CD4-positive, alpha-beta T cell treated with Interleukin-17A for 4 hours (primary cell): Measurements from ENCODE around the gene NES.

Experiments
- DNase-seq: peaks from one replicate; pipeline ENCODE4 v3.0.0-alpha.2; 2020; ENCODE audit warnings: mixed read lengths

The NES gene

GRCh38 chr1:156662005-156662799 is 15.0 kb downstream of the NES start:
- no peak for DNase-seq

DNA sequence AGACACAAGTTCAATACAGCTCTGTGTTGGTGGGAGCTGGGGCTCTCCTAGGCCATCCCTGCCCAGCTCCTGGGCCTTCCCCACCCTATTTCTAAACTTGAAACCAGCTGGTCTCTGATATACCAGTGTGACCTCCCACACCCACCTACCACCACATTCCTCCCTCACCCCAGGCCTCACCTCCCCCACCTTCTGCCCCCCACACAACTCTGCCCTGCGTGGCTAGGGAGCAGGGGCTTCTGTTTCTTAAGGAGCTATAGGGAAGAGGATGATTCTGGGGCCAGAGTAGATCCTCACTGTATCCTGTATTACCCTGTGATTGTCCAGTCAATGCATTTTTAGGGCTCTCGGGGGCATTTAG is 16.5 kb downstream of the NES start:
- no peak for DNase-seq

DNA sequence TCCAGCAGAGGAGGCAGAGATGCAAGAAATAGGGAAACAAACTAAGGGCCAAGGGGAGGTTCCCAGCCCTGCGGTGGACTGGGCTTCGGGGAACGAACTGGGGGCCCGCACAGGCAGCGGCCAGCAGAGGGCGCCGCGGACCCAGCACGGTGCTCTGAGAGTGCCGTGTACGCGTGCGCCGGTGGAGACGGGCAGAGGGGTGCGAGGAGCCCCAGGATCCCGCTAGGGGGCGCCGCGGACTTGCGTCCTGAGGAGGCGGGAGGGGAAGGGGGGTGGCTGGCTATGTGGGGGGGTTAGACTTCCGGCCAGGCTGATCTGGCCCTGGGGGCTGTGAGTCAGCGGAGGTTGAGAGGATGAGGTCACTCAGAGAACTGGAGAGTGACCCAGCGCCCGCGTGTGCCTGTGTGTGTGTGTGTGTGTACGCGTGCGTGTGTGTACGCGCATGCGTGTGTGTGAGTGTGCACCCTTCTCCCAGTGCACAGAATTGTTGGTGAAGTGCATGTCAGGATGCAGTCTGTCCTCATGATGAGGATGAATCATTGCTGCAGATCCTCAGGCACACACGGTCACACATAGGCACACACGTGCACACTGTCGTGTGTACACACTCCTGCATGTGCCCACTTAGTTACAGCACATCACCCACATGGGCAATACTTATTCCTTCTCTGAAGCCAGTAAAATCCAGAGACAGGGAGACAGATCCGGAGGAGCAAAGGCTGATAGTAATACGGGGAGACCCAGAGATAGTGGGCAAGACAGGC is 17.0 kb downstream of the NES start:
- DNase-seq, result peak; percentile 94

DNA sequence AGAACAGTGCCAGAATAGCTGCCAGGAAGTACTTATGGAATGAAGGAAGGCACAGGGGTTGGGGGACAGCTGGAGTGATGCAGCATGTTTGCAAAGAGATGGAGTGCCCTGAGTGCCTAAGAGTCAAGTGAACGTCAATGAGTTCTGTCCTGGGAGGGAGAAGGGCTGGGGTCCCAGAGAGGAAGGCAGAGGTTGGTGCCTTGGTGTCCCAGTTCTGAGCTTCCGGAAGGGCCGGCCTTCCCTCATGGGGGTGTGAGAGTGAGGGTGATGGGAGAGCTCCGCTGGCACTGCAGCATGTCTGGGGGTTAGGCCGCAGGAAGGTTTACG is 17.6 kb downstream of the NES start:
- no peak for DNase-seq

GRCh38 chr1:156658945-156659574 is 18.1 kb downstream of the NES start:
- DNase-seq, result no peak

GRCh38 chr1:156658496-156658895 is 18.7 kb downstream of the NES start:
- DNase-seq, result no peak

DNA sequence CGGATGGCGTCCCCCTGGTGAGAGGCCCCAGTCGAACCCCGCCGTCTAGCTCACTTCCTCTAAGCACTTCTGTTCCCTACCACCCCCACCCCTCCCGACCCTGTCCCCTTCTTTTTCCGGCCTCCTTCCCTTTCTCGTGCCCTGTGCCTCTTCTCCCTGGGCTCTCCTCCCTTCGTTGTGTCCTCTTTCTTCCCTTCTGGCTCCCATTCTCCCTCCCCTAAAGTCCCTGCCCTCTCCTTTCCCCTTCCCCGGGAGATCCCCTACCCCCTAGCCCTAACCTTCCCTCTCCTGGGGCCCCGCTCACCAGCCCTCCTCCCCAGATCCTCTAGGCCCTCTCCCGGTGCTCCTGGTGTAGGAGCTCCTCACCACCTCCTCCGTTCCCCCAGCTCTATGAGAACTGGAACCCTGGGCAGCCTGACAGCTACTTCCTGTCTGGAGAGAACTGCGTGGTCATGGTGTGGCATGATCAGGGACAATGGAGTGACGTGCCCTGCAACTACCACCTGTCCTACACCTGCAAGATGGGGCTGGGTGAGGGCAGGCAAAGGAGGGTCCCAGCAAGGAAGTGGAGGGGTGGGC is 19.4 kb downstream of the NES start:
- DNase-seq, result no peak

- DNase-seq, result peak; percentile 84
Observed at GRCh38 chr1:156656806-156657740, 20.1 kb downstream of the NES start.

DNA sequence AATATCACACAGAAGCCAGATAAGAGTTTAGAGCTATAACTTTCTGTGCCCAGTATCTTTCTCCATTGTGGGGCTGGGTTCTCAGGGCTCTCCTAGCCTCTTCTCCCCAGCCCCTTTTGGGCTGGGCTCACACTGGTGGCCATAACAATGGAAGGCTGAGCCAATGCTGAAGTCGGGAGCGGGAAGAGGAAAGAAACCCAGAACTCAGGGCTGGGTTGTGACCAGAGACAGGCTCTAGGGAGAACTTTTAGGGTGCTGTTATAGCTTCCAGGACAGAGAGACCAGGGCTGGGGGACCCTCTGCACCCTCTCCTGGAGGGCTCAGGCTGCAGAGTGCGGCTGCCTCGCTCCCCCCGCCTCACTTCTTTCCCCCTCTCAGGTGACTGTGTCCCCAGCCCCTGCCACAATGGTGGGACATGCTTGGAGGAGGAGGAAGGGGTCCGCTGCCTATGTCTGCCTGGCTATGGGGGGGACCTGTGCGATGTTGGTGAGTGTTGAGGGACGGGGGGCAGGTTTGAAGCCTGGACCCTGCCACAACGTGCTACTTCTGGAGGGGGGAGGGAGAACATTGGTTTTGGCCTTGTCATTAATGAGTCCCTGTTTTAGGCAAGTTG is 21.2 kb downstream of the NES start:
- DNase-seq, result no peak

GRCh38 chr1:156655151-156655903 is 21.9 kb downstream of the NES start:
- no peak for DNase-seq

- no peak for DNase-seq
Observed at GRCh38 chr1:156654700-156655099, 22.5 kb downstream of the NES start.

GRCh38 chr1:156652992-156653355 is 24.2 kb downstream of the NES start:
- no peak for DNase-seq

DNA sequence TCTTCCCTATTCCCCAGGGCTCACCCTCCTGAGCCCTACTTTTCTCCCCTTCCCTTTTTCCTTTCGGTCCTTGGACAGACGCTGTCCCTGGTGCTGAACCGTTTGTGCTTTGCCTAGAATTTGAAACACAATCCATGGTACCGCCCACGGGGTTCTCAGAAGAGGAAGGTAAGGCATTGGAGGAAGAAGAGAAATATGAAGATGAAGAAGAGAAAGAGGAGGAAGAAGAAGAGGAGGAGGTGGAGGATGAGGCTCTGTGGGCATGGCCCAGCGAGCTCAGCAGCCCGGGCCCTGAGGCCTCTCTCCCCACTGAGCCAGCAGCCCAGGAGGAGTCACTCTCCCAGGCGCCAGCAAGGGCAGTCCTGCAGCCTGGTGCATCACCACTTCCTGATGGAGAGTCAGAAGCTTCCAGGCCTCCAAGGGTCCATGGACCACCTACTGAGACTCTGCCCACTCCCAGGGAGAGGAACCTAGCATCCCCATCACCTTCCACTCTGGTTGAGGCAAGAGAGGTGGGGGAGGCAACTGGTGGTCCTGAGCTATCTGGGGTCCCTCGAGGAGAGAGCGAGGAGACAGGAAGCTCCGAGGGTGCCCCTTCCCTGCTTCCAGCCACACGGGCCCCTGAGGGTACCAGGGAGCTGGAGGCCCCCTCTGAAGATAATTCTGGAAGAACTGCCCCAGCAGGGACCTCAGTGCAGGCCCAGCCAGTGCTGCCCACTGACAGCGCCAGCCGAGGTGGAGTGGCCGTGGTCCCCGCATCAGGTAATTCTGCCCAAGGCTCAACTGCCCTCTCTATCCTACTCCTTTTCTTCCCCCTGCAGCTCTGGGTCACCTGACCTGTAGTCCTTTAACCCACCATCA is 24.8 kb downstream of the NES start:
- DNase-seq, result peak; percentile 7

DNA sequence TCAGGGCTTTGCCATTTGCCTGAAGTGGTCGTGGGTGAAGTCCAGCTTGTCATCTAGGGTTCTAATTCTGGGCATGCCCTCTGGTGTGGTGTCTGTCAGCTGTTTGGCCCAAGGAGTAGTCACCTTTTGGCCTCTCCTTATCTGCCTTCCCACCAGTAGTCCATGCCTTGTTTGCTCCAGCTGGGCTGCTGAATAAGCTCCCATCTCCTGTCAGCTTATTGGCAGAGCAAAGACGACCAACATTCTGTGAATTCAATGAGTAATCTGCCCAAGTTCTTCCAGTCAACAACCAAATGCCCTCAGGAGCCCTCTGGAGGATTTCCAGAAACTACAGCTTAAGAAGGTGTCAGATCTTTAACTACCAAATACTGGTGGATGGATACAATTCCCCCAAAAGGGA is 28.3 kb downstream of the NES start:
- no peak for DNase-seq

GRCh38 chr1:156648496-156648895 is 28.7 kb downstream of the NES start:
- no peak for DNase-seq

DNA sequence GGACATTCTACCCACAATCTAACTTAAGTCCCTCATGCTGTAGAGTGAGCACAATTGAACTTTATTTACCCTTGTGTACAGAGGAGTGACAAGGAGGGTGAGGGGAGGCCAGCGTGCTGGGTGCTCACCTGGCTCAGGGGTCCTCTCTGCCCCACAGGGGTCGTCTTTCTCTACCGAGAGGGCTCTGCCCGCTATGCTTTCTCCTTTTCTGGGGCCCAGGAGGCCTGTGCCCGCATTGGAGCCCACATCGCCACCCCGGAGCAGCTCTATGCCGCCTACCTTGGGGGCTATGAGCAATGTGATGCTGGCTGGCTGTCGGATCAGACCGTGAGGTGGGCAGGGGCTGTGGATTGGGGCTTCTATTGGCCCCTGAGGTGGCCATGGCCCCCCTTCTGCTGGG is 29.9 kb downstream of the NES start:
- no peak for DNase-seq

- no peak for DNase-seq
Observed at GRCh38 chr1:156646738-156647211, 30.4 kb downstream of the NES start.

DNA sequence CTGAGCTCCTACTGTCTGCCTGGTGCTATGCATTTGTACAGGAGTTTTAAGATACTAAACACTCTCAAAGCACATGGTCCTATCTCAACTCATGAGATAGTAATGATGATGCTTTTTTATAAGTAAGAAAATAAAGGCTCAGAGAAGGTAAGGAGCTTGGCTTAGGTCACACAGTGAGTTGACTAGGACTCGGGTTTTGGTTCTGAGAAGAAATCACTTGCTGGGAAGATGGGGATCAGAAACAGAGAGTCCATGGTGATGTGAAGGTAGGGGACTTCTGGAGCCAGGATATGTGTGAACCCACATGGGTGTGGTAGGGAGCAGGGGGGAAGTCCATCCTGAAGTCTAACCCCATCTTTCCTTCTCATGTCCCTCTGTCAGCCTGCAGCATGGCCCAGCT is 31.5 kb downstream of the NES start:
- no peak for DNase-seq

DNA sequence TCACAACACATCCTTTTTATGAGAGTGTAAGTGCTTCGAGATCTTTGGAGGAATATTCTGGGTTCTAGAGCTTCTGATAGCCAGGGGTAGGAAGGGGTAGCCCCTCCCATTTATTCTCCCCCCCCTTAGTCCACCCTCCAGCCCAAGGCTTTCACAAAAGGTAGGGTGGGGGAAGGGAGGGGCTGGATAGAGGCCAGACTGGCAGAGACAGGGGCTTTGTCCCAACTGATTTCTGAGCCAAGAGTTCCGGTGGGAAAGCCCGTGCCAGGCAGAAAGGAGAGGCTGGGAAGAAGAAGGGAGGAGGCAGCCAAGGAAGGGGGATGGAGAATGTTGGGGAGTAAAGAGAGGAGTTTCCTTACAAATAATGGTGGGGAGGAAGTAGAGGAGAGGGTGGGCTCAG is 32.2 kb downstream of the NES start:
- DNase-seq, result no peak

DNA sequence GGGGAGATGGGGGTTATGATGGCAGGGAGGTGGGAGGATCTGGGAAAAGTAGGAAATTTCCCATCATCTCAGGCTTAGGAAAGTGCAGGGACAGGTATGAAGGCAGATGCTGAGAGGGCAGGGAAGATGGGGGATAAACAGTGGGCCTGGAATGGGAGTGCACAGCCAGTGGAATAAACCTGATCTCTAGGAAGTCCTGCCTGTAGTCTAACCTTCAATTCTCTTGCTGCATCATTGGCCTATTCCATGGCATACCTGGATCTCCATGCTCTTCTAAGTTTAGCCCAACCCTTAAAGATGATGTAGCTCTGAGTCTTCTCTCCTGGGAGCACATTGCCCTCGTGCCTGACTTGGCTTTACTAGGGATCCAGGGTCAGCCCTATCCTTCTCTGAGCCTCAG is 32.6 kb downstream of the NES start:
- no peak for DNase-seq
